IPS-NIHi11 (cell line): ENCODE results near the gene SYNPO2.

Experiments used
- DNase-seq: peaks from one replicate; pipeline ENCODE4 v3.0.0; 2012; ENCODE audit warnings: mixed read lengths, low spot score

Gene SYNPO2

GRCh38 chr4:118879409-118879808, 9.2 kb upstream of the SYNPO2 start:
- no peak for DNase-seq

GRCh38 chr4:118881512-118882146, 7.0 kb upstream of the SYNPO2 start:
- DNase-seq, result no peak

GRCh38 chr4:118883861-118884260, 4.8 kb upstream of the SYNPO2 start:
- no peak for DNase-seq

- no peak for DNase-seq
Measured at GRCh38 chr4:118884716-118885115, 3.9 kb upstream of the SYNPO2 start.

GRCh38 chr4:118889312-118889691, 648 bp downstream of the SYNPO2 start:
- no peak for DNase-seq

- DNase-seq, result no peak
Measured at GRCh38 chr4:118894034-118894433, 5.4 kb downstream of the SYNPO2 start.

GRCh38 chr4:118898221-118898620, 9.6 kb downstream of the SYNPO2 start:
- no peak for DNase-seq

GRCh38 chr4:118898684-118899138, 10.1 kb downstream of the SYNPO2 start:
- no peak for DNase-seq

GRCh38 chr4:118904418-118904817, 15.8 kb downstream of the SYNPO2 start:
- DNase-seq, result no peak

- DNase-seq, result no peak
Measured at GRCh38 chr4:118904935-118905334, 16.3 kb downstream of the SYNPO2 start.

- no peak for DNase-seq
Measured at GRCh38 chr4:118905566-118905965, 16.9 kb downstream of the SYNPO2 start.

- DNase-seq, result no peak
Measured at GRCh38 chr4:118909173-118909956, 20.7 kb downstream of the SYNPO2 start.

GRCh38 chr4:118910221-118910620, 21.6 kb downstream of the SYNPO2 start:
- no peak for DNase-seq

GRCh38 chr4:118911238-118911703, 22.6 kb downstream of the SYNPO2 start:
- DNase-seq, result no peak

- no peak for DNase-seq
Measured at GRCh38 chr4:118915468-118915867, 26.8 kb downstream of the SYNPO2 start.

GRCh38 chr4:118916691-118917289, 28.1 kb downstream of the SYNPO2 start:
- DNase-seq, result no peak

GRCh38 chr4:118917582-118917981, 28.9 kb downstream of the SYNPO2 start:
- DNase-seq, result no peak

GRCh38 chr4:118918388-118918787, 29.7 kb downstream of the SYNPO2 start:
- peak; percentile 15 for DNase-seq

- DNase-seq, result no peak
Measured at GRCh38 chr4:118920247-118920646, 31.6 kb downstream of the SYNPO2 start.

GRCh38 chr4:118921786-118922185, 33.1 kb downstream of the SYNPO2 start:
- DNase-seq, result no peak

- no peak for DNase-seq
Measured at GRCh38 chr4:118923891-118924290, 35.2 kb downstream of the SYNPO2 start.

GRCh38 chr4:118927974-118928373, 39.3 kb downstream of the SYNPO2 start:
- no peak for DNase-seq

- DNase-seq, result no peak
Measured at GRCh38 chr4:118930255-118930654, 41.6 kb downstream of the SYNPO2 start.
